Omental fat pad (tissue), 4 donors: ENCODE data around the gene DLK1. TPM values are rescaled to one million over a fixed set of nuclear protein-coding genes. Genes with fewer than 3 reads are reported as not detected.

Experiments used
- ATAC-seq: fragments of 150-250 bp; one replicate; pipeline ENCODE4 v1.9.1; 2016; ENCODE audit warnings: mild to moderate bottlenecking, moderate library complexity; ENCODE audit not compliant: low FRiP score
- DNase-seq: peaks from one replicate; pipeline ENCODE4 v3.0.0-alpha.2; 2019; ENCODE audit warnings: low spot score
- CTCF ChIP-seq, 3 donors: fragments of 450-650 bp; IDR thresholded peaks; one replicate each; pipeline ENCODE4 v1.5.1; 2016 to 2017; ENCODE audit warnings: antibody characterized with exemption in 3 of 3, mild to moderate bottlenecking in 3 of 3, moderate library complexity in 2 of 3
- total RNA-seq, 4 donors: library from RNA; depleted of rRNA; stranded (reverse); fragments of >200 nt; gene quantifications; one replicate each; pipeline ENCODE4 v1.1.0, GENCODE V29; 2016

Gene DLK1
- total RNA-seq, 4 donors from 2014 or later, result not detected

GRCh38 chr14:100769035-100769939 is 42.6 kb downstream of the DLK1 start:
- no peak for DNase-seq

GRCh38 chr14:100770046-100770445 is 43.4 kb downstream of the DLK1 start:
- ATAC-seq, result no peak
- no peak for TF ChIP-seq CTCF (IDR thresholded peaks at IDR 0.05)
- no peak for DNase-seq

More at GRCh38 chr14:100769035-100769939, 42.6 kb downstream of the DLK1 start:
- ATAC-seq, result no peak
- TF ChIP-seq CTCF (IDR thresholded peaks at IDR 0.05), result no peak

- DNase-seq, result no peak
- TF ChIP-seq CTCF (IDR thresholded peaks at IDR 0.05), result no peak
- ATAC-seq, result no peak
Measured at GRCh38 chr14:100770605-100771120, 44.0 kb downstream of the DLK1 start.

GRCh38 chr14:100771121-100771800 is 44.6 kb downstream of the DLK1 start:
- no peak for TF ChIP-seq CTCF (IDR thresholded peaks at IDR 0.05)
- ATAC-seq (no peak), DNase-seq (no peak)

- DNase-seq, result no peak
- no peak for ATAC-seq
- no peak for TF ChIP-seq CTCF (IDR thresholded peaks at IDR 0.05)
Measured at GRCh38 chr14:100772607-100773165, 46.0 kb downstream of the DLK1 start.

- DNase-seq (no peak), ATAC-seq (no peak)
- no peak for TF ChIP-seq CTCF (IDR thresholded peaks at IDR 0.05)
Measured at GRCh38 chr14:100773331-100774163, 46.9 kb downstream of the DLK1 start.
